HG03196 (cell line): Measurements from ENCODE around the gene MRPL17.
"Not testable (repeated sequence)": the region's sequence is repeated elsewhere in the genome, so short reads cannot be mapped to it uniquely, and the experiment has no call there.

ENCODE experiments used
- ATAC-seq: cut with Tn5 transposase; IDR thresholded peaks from one replicate; pipeline ENCODE4 v1.9.1; 2021; ENCODE audit not compliant: unreplicated experiment

Gene MRPL17

DNA sequence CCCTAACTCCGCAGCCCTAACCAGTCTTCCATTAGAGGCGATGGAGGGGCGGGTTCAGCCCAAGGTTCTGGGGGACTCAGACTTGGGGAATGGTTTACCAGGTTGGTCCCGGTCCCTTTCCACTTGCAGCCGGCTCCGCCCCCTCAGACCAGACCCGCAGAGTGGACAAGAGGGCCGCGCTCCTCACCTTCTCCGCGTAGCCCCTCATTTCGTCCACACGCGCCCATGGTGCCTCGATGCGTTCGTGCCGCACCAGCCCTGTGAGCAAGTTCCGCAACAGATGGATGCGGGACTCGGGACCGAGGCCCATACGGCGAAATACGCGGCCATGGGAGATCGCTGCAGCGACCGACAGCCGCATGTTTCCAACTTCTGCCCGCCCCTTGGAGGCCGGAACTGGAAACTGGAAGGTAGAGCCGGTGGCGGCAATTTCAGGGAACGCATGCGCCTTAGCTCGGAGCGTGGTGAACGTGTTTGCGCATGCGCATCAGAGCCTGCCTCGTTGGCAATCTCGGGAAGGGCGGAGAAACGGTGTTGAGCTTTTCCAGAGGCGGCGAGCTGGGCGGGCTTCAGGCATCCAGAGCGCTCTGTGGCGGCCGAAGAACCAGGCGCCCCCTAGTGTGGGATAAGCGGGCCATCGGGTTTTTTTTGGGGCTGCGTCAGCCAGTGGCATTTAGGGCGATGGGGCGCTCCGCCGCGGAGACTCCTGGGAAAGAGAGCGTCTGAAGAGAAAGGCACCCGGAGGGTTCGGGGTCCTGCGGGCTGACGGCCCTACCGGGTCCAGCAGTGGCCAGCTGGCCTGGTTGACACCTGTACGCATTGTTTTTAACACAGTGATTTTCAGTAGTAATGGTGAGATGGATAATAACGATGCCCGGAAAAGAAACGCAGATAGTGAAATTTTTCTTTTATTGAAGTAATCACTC is at the start of gene MRPL17:
Gene MRPL17 (minus strand): TSS at position 405 of the 926 bp plus-strand sequence. CDS start 44 bp downstream, at position 361.
- peak; percentile 92 for ATAC-seq

- ATAC-seq = no peak
Observed at GRCh38 chr11:6727971-6728760, 45.0 kb upstream of the MRPL17 start.

- ATAC-seq = no peak
Observed at GRCh38 chr11:6725386-6725896, 42.3 kb upstream of the MRPL17 start.

DNA sequence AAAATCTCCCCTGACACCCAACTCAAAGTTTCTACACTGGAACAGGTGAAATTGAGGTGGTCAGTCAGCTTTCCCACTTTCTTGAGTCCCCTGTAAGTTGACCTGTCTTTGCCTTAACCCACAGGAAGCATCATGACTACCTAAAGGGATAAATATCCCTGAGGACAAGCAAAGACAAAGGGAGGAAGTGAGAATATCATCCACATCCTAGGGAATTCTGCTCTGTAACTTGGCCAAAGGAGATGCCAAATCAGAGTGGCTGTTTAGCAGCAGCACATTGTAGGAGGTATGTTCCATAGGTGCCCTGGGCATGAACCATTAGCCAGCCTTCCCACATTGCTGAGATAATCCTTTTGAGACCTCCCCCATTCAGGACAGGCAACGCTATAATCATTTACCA is 40.9 kb upstream of the MRPL17 start:
- ATAC-seq = no peak

- ATAC-seq = no peak
Observed at GRCh38 chr11:6721343-6721742, 38.2 kb upstream of the MRPL17 start.

GRCh38 chr11:6719576-6719975 is 36.4 kb upstream of the MRPL17 start:
- no peak for ATAC-seq

DNA sequence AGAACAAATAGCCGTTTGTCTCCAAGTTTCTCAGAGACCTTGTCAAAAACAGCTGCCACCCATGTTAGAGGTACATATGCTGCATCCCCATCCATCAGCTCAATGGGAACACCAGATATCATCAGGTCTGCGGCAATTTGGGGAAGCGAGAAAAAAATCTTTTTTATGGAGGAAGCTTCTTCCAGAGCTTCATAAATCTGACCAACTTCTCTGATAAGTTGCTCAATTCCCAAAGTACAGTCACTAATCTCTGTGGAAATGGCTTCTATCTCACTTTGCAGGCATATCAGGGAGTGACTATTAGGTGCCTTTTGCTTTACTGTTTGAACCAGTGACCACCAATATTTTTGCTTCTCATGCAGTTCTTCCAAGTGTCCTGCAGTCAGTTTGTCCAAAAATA is 34.3 kb upstream of the MRPL17 start:
- no peak for ATAC-seq

GRCh38 chr11:6711552-6711951 is 28.4 kb upstream of the MRPL17 start:
- ATAC-seq = not testable (repeated sequence)

GRCh38 chr11:6708876-6709275 is 25.7 kb upstream of the MRPL17 start:
- ATAC-seq = no peak

DNA sequence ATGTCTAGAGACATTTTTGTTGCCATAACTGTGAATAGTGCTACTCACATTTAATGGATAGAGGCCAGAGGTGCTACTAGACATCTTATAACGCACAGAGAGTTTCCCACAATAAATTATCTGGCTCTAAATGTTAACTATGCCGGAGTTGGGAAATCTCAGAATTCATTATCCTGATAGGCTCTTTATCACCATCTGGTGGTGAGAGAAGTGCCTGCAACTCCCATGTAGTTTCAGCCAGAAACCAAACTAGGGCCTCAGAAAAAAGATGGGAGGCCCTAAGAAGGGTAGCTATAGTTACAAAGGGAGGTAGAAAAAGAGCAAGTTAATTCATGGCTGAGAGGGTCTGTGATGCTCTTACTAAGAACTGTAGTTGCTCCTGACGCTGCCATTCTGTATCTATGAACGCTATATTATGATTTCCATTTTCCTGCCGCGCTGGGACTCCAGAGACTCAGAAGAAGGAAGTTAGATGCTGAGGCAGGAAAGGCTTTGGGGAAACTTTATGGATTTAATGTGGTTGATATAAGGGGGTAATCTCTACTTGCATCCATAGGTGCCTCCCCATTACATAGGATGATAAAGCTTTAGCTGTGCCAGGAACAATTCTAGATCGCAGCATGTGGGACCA is 22.9 kb upstream of the MRPL17 start:
- no peak for ATAC-seq

GRCh38 chr11:6703247-6704063 is 20.3 kb upstream of the MRPL17 start:
- ATAC-seq = no peak

DNA sequence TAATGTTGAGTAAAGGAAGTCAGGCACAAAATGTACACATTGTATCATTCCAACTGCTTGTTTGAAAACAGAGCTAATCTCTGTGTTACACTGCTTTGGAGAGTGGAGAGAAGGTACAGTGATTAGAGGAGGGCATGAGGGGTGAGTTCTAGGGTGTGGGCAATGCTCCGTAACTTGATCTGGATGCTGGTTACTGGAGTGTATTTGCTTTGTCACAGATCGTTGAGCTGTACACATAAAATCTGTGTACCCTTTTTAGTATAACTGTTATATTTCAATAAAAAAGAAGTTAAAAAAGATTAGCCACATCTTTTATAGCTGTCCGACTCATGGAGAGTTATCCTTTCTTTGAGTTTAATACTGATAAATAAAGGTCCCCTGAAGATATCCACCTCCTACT is 18.8 kb upstream of the MRPL17 start:
- ATAC-seq = not testable (repeated sequence)

DNA sequence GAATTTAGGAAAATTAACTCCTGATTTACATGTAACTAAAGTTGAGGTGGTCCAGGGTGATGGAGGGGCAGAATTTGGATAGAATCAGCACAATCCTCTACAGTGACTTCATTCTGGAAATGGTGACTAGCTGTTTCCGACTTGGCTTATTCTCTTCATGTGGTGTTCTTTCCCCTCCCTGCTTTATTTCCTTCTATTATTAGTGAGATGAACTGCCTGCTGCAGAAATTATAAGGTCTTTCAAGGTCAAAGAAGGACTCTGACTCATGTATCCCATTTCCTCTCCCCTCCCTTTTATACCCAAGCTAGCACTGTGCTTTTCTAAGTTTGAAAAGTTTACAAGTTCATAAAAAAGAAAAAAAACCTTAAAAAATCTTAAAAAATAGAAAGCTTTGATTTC is 12.2 kb upstream of the MRPL17 start:
- ATAC-seq = no peak

DNA sequence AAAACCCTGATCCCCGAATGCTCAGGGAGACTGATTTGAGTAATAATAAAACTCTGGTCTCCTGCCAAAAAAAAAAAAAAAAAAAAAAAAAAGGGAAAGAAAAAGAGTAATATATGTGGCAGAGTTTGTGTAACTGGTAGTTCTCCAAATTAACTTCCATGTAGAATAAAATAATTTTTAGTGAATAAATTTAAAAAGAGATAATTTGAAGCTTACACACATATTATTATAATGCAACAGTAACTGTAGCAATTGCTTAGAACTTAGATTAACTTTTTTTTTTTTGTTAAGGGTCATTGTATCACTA is 11.0 kb upstream of the MRPL17 start:
- ATAC-seq = no peak

DNA sequence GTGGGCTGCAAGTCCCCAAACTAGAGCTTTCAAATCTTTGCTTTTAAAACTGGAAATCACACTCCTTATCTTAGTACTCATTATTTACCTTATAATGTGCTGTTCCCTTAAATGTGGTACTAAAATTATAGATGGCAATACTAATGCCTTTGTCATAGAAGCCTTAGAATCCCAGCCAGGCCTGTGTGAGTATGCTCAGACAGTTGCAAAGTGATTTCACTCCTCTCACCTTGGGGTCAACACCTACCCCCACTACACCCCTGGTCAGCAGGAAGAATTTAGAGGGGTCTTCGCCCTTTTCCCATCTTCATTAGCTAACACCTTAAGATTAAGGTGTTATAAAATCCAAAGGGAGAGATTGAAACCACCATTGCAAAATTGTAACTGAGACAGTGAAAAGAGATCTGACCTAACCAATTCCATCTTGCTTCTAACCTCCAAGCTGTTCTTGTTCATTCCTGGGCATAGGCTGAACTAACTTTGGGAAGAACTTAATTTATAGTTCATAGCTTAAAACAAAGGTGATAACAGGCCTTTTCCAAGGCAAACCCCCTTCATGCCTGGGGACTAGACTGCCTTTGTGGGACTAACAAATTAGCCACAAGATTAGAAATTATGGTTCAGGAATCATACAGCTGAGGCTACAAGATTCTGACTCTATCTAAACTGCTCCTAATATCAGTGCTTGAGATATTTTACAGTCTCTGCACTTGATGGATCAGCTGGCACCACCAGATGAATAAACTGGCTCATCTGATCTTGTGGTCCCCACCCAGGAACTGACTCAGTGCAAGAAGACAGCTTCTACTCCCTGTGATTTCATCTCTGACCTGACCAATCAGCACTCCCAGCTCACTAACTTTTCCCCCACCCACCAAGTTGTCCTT is 10.4 kb upstream of the MRPL17 start:
- ATAC-seq = no peak

DNA sequence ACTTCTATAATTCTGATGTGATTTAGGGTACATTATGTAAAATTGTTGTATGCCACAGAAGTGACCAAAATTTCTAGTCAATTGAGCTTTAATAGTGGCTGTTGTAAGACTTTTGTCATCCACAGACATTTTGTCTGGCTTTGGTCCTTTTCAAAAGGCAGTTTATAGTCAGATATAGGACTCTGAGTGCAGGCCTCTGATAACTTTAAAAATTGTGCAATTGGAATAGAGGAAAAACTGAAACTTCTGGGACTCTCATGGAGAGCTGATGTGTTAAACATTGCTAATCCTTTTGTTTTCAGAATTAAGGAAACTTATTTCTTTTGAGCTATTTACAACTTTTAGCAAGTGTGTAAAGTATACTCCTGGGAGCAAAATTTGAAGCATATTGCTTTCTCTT is 9.0 kb upstream of the MRPL17 start:
- no peak for ATAC-seq

DNA sequence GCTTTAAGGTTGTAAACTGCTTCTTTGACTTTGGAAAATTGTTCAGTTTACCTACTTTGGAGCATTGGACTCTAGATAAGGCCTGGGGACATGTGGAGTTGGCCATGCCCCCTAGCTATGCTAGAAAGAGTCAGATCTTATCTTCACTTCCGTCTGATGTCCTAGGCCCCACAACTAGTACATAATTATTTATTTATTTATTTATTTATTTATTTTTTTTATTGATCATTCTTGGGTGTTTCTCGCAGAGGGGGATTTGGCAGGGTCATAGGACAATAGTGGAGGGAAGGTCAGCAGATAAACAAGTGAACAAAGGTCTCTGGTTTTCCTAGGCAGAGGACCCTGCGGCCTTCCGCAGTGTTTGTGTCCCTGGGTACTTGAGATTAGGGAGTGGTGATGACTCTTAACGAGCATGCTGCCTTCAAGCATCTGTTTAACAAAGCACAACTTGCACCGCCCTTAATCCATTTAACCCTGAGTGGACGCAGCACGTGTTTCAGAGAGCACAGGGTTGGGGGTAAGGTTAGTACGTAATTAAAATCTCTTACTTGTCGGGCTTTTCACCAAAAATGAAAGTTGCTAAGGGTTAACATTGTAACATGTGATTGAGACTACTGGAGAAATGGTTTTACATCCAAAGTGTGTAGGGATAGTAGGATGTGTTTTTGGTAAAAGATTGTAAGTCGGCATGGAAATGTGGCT is 7.4 kb upstream of the MRPL17 start:
- ATAC-seq = not testable (repeated sequence)

DNA sequence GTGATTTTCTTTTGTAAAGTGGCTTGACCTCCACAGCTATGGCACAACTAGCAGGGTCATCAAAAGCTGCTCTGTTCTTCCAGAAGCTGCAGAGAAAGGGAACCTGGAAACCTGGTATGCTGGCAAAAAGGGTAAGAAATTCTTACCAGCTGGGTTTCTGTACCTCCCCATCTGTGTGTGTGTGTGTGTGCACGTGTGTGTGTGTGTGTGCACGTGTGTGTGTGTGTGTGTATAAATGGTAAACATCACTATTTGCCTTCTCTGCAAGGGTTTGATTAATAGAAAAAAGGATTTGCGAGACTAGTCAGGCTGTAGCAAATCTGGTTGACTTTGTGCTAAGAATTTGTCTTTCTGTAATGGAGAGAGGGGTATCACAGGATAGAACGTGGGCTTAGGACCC is 4.7 kb upstream of the MRPL17 start:
- ATAC-seq = no peak

GRCh38 chr11:6686006-6686405 is 2.9 kb upstream of the MRPL17 start:
- no peak for ATAC-seq
